IMR-90 (cell line): Measurements from ENCODE around the gene C9orf78.

Source experiments
- CTCF ChIP-seq: conservative IDR thresholded peaks from 2 replicates; pipeline ENCODE4 v1.5.1; 2012; ENCODE audit warnings: mild to moderate bottlenecking, low read depth, low read length, improper control_type of control experiment
- MAZ ChIP-seq: IDR thresholded peaks from 2 replicates; pipeline ENCODE4 v1.6.1; 2012; ENCODE audit warnings: low read depth, mild to moderate bottlenecking, low read length, improper control_type of control experiment, moderate library complexity, borderline replicate concordance
- POLR2A ChIP-seq: IDR thresholded peaks from 2 replicates; pipeline ENCODE4 v1.6.1; 2012; ENCODE audit warnings: mild to moderate bottlenecking, low read depth, low read length

- TF ChIP-seq CTCF, result no peak
- TF ChIP-seq POLR2A, result no peak
- no peak for TF ChIP-seq MAZ
These were observed 19.6 kb upstream of the C9orf78 start for GRCh38 chr9:129854588-129855110.
